HG02973 (cell line): ENCODE data around the gene UAP1L1.

Experiments
- ATAC-seq: cut with Tn5 transposase; IDR thresholded peaks from one replicate; pipeline ENCODE4 v1.9.1; 2021; ENCODE audit warnings: moderate library complexity; ENCODE audit not compliant: unreplicated experiment

Gene UAP1L1

DNA sequence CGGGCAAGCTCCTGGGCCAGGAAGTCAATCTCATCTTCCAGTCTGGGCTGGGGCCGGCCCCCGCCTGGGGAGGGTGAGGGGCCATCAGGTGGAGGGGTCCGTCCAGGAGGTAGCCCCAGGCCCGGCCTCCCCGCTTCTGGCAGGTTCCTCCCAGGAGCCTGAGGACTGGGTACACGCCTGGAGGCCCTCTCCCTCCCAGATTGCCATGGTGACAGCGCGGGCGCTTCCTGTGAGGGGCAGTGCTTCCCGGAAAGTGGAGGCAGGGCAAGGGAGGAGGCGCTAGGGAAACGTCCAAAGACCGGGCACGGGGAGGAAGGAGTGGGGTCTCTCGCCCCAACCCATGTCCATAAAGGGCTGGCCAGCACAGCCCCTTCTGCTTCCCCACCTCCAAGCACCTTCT, 36.2 kb upstream of the UAP1L1 start:
- no peak for ATAC-seq

DNA sequence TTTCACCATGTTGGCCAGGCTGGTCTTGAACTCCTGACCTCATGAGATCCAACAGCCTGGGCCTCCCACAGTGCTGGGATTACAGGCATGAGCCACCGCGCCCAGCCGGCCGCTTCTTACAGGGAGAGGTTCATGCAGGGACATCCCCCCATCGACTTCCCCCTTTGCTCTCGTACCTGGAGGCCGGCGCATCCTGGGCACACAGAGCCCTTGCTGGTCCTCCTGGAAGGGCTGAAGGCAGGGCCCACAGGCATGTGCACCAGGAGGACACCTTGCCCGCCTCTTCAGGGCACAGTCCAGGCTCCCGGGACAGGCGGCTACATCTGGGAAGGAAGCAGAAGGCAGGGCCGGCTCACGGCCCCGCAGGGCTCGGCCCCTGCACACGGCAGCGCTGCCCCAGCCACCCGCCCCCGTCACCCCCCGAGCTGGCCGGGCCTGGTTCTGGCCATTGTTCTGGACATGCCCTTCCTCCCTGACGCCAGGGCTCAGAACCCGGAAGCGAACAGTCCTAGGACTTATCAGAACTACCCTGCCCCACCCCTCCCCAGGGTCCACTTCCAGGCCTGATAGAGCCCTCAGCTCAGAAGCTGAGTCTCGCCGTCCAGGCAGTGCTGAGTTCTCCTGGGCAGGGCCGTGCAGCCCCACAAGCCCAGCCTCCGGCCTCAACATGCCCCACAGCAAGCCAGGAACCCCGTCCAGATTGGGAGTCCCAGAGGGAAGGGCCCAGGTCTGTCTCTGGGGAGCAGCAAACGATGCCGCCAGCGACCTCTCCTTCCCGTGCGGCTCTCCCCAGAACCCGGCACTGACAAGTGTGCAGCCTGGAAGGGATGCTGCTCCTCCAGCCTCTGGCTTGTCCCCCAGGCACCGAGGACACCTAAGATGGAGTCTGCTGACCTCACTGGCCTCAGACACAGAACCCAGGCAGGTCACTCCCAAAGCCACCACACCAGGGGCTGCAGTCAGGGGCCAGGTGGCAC, 34.3 kb upstream of the UAP1L1 start:
- ATAC-seq, result no peak

DNA sequence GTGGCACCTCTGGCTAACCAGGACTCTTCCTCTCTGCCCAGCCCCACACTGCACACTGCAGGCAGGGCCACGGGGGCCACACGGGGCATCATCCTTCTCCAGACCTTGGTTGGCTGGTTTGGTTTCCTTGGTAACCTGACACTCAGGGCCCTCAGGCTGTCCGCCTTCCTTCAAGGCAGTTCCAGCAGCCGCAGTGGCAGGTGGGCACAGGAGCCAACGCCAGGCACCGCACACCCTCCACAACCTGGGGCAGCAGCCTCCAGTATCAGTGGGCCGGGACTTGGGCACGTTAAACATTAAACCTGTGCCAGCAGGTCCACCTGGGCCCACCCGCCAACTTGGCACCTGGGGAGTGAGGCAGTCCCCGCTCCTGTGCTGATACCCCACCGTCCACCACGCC, 33.3 kb upstream of the UAP1L1 start:
- ATAC-seq, result no peak

DNA sequence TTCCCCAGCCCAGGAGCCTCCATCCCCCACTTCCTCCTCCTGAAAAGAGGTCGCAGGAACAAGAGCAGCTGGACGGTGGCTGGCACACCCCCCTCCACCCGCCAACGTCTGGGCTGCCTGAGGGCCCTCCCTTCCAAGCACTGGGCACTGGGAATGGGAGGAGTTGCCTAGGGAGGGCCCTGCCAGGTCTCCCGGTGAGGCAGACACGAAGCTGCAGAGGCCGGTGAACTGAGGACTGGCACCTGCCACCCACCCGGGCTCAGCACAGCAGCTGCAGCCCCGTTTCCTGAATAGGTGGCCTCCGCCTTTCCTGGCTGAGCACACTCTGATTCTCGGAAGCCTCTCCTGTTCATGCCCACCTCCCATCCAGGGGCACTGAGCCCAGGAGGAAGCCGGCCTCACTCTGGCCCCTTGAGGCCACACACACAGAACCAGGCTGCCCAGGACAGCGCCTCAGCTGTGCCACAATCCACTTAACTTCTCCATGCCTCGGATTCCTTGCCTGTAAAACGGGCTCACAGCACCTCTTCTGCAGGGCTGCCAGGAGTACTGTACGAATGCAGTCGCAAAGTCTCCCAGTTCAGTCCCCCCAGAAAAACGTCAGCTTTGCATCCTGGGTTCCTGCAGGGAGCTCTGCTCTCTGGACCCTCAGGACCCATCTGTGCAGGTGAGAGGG, 32.7 kb upstream of the UAP1L1 start:
- ATAC-seq, result no peak

DNA sequence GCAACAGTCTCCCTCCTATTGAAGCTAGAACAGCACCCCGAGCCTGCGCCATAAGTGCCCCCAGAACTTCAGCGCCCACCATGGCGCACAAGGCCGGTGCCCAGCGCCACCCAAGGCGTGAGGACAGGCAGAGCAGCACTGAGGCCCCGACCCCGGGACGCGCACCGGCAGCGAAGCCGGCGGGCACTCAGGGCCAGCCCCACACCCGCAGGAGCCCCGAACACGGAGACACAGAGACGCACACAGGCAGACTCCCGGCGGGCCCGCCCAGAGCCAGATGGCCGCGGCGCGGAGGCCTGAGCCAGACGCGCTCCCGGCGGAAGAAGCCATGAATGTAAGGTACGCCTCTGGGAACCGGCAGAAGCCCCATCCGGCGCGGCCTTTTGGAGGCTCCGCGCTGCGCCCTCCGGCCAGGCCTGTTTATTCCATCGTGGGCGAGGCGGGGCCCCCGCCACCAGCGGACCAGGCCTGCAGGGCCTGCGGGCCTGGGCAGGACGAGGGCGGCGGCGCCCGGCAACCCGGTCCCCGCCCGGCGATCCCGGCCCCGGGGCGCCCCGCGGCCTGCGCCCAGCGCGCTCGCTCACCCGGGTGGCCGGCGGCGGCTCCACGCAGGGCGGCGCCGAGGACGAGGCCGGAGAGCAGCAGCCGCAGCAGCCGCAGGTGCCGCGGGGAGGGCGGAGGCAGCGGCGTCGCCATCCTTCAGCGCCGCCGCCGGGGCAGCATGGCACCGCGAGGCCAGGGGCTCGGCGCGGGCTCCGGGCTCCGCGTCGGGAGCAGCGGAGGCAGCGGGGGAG, 31.8 kb upstream of the UAP1L1 start:
- ATAC-seq, result no peak

DNA sequence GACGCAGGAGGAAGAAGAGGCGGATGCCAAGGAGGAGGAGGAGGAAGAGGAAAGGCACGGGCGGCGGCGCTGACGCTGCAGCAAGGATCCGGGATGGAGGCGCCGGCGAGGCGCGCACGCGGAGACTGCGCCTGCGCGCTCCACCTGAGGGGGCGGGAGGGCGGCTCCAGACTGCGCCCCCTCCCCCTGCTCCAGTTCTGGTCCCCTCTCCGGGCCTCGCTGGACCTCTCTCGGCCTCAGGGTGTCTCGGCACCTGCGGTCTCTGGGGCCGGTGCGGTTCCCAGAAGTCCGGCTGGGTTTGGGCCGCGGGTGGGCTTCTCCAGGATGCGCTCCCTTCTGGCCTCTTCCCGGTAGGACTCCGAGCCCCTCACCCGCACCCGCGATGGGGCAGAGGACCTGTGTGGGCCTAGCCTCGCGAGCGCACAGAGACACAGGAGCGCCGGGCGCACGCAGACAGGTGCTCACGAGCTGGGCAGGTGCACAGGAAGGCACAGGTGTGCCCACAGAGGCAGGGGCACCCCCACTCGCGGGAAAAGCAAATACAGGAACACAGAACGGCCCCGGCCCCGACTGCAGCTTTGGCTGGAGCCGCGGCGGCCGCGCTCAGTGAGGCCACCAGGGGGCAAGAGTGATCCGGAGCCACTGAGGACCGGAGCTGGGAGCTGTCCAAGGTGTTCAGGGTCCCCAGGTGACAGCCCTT, 31.1 kb upstream of the UAP1L1 start, which contains the start of gene NPDC1:
Gene NPDC1, minus strand, starts transcription at position 90 of the 700 bp plus-strand sequence. CDS start 188 bp downstream, outside the sequence.
- no peak for ATAC-seq

DNA sequence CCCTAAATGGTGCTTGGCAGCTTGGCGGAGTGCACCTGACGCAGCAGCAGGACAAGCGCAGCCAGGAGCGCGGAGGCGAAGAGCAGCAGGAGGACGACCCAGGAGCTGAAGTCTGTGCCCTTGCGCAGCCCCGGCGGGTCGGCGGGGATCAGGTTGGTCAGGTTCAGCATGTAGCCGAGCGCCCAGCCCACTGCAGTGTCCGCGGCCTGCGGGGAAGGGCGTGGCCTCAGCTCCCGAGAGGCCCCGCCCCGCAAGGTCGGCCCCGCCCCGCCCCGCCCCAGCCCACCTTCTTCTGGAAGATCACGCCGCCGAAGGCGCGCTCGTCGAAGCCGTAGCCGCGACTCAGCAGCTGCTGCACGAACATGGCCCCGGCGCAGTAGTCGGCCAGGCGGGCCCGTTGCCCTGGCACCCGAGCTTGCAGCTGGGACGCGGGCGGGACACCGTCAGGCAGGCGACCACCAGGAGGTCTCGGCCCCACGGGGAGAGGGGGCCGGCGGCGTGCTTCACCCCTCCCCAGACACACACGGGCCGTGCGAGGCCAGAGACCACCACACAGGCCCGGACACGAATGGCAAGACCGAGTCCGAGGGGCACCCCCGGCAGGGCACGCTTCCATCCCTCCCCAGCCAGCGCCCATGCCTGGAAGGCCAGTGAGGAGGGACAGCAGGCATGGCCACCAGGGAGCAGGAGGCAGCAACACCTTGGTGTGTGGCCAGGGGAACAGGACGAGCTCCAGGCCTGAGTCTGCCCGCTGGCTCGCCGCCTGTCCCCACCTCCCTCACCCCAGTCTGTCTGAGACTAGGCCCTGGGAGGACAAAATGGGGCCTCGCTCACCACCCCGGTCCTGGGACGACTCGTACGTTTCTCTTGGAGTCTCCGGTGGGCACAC, 28.4 kb upstream of the UAP1L1 start:
- no peak for ATAC-seq

DNA sequence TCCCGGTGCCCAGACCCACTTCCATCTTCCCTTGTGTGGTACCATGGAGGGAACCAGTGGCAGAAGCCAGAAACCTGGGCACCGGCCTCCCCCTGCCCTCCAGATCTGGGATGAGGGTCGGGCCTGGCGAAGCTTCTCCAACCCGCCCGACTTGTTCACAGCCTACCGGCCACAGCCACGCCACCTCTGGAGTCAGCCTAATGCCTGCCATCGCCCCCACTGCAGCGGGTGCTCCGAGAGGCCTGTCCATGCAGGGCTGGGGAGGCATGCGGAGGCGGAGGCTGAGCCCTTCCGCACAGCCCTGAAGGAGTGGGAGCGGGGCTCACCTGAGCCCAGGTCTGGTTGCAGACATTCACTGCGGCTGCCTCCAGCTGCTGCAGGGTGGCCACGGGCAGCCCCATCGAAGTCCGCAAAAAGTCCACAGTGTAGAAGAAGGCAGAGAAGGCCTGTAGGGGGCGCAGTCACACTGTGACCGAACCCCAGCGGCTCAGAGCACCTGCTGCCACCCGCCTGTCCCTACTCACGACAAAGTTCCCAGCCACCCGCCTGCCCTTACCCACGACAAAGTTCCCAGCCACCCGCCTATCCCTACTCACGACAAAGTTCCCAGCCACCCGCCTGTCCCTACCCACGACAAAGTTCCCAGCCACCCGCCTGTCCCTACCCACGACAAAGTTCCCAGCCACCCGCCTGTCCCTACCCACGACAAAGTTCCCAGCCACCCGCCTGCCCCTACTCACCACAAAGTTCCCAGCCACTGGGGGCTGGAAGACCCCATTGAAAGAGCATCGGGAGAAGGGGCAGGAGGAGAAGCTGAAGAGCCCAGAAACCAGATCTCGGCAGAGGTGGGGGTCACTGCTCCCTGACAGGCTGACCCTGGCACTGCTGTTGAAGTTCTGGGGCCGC, 27.5 kb upstream of the UAP1L1 start:
- ATAC-seq, result no peak

DNA sequence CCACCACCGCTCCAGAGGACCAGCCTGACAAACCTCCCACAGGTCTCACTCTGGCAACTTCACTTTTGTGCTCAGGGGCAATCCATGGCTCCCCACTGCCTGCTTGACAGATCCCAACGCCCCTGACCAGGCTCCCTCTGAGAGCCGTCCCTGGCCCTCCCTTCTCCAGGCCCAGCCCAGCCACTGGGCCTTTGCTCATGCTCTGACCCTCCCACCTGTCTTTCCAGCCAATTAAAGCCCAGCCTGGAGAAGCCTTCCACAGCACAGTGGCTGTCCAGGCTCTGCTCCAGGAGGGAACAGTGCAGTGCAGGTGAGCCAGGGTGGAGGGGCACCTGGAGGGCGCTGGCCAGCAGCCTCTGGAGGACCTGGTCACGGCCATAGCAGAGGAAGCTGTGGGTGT, 26.7 kb upstream of the UAP1L1 start:
- no peak for ATAC-seq

DNA sequence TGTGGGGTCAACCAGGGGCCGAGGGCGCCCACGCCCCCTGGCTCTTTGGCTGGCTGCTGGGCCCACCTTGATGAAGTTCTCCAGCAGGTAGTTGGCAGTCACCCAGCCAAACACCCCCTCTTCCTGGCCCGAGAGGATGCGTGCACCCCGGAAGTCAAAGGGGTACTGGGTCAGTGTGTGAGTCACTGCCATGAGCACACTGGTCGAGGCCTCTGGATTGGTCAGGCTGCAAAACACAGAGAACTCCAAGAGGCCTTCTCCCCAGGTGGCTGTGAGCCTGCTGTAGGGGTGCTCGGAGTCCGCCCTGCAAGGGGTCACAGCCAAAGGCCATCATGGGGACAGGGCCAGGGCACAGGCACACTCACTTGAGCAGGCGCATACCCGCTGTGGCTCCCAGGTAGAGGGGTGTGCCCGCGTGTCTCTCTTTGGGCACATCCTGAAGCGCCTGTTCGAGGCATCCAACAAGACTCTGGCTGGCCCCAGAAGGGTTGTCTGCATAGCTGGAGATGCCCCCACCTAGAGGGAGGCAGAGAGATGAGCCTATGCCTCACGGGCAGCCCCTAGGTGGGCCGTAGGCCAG, 26.1 kb upstream of the UAP1L1 start:
- ATAC-seq, result no peak

DNA sequence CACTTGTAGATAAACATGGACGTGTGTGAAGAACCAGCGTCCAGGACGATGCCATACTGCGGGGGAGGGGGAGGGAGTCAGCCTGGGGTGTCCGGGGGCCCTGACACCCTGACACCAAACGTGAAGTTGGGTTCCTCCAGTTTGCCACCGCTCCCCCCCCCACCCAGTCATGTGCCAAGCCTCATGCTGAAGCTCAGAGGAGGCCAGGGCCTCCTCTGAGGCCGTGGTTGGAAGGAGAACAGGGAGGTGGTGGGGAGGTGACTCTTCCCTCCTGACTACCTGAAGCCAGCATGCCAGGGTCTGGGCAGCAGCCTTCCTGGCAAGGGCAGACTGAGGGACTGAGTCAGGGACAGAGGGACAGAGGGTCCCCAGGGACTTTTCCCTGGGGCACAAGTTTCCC, 25.0 kb upstream of the UAP1L1 start:
- ATAC-seq, result no peak

DNA sequence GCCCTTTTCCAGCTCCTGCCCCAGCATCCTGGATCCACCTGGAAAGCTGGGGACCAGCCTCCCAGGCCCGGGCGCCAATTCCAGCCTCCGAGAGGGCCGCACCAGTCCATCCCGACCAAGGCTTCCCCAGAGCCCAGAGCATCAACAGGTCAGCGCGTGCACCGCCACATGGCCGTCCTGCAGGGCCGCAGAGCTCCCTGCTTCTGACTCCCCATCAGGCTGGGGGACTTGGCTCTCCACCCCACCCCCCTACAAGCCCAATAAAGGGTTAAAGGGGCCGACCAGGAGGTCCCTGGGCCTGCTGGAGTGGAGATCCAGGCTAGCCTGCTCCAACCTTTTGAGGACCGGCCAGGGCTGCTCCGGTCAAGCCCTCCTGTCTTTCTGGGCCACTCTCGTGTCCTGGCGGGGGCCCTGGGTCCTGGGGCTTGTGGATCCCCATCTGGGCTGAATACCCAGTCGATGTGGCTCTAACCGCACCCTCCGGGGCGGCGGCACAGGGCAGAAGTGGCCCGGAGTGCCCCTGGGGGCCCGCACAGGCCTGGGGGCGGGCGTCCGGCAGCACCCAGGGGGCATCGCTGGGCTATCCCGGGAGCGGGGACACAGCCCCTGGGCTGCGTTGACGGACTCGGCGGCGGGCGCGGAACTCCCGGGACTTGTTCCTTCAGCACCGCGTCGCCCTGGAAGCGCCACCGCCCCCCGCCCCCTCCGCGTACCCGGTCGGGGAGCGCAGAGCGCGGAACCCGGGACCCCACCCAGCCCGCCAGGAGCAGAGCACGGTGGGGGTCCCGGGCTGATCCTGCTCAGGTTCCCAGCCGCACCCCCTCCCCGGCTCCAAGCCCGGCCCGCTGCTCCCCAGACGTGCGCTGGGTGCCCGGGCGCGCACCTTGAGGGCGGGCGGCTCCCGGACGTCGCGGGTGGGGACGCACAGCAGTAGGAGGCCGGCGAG, 24.0 kb upstream of the UAP1L1 start:
- no peak for ATAC-seq

DNA sequence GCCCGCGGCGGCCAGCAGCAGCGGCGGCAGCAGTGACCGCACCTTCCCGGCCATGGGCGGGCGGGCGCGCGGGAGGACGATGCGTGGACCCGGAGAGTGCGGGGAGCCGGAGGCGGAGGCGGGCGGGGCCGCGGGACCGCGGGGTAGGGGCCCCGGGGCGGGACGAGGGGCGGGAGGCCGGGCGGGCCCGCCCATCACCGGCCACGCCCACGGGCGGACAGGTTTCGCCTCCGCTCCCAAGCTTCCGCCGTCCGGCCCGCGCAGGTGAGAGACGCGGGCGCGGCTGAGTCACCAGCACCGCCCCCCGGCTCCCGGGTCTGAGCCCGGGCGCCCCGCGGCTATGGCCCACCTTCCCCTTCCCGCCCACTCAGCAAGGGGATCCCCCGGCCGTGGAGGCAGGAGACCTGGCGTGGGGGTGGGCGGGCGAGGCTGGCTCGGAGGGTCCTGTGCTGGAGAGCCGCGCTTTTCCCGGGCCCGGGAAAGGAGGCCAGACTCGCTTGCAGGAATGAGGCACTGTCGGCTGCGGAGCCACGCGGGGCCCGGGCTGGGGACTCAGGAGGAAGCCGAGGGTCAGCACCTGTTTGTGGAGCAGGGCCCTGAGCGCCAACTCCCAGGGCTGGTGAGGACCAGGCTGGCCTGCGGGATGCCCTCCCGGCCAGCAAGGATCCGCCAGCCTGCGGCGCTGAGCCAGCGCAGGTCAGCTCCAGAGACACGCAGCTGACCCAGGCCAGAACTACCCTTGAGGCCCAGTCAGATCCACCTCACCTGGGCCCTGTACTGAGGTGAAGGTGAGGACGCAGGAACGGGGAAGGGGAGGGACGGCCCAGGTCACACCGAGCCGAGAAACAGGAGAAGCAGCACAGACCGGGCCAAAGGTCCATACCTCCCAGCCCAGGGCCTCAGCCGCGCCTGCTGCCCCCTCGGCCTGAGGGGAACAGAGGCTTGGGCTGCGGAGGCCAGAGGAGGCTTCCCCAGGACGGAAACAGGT, 23.1 kb upstream of the UAP1L1 start, which contains the start of gene ENTPD2:
Gene ENTPD2, minus strand, starts transcription at position 118 of the 988 bp plus-strand sequence. Its CDS starts 64 bp downstream, at position 54.
- ATAC-seq, result no peak

DNA sequence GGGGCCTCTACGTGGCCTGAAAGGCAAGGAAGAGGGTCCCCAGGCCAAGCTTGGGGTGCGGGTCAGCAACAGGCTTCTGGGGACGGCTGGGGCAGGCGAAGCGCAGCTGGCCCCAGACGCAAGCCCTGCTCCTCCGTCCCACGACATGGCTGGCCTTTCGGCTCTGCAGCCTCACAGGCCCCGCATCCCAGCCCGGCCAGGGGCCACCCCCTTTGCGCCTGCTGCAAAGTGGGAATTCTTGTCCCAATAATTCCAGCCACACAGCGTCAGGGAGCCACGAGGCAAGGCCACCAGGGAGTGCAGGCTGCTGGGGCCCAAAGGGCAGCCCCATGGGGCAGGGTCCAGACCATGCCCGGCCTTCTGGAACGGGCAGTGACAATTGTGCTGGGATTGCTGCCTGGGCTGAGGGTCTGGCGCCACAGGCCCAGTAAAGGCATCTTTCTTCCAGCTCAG, 22.4 kb upstream of the UAP1L1 start:
- no peak for ATAC-seq
